ENCODE measurements around the gene TCF7L2.
A peak's percentile ranks its signal among the peaks of the same experiment; 100 is the strongest.
"Not testable (repeated sequence)": the region's sequence is repeated elsewhere in the genome, so short reads cannot be mapped to it uniquely, and the experiment has no call there.

TCF7L2 gene

GRCh38 chr10:113109482-113109881 is 159.4 kb downstream of the TCF7L2 start:
- H3K4me3 ChIP-seq (ENCODE audit: insufficient read depth in 1 of 2, low read depth in 1 of 2, low read length in 2 of 2); H3K27ac ChIP-seq (ENCODE audit: low read length, poor library complexity, severe bottlenecking); H2AK5ac ChIP-seq (ENCODE audit: low read length, severe bottlenecking); H3K9me3 ChIP-seq (ENCODE audit: control insufficient read depth, low read length); H3K14ac ChIP-seq (ENCODE audit: low read length in 2 of 2); H4K8ac ChIP-seq (ENCODE audit: low read length); H2BK120ac ChIP-seq (ENCODE audit: low read depth, low read length); H3K9ac ChIP-seq (ENCODE audit: low read length); DNase-seq; H2BK15ac ChIP-seq (ENCODE audit: low read depth, poor library complexity, severe bottlenecking); H2BK5ac ChIP-seq (ENCODE audit: low read depth, low read length, poor library complexity, severe bottlenecking); H3K23ac ChIP-seq (ENCODE audit: low read length in 2 of 2); H3K27me3 ChIP-seq (ENCODE audit: control insufficient read depth in 1 of 2, insufficient read depth in 1 of 2, low read length in 2 of 2); H3K18ac ChIP-seq (ENCODE audit: low read depth in 1 of 2, low read length in 2 of 2); H3K36me3 ChIP-seq (ENCODE audit: control insufficient read depth in 1 of 2, insufficient read depth in 2 of 2, low read depth in 1 of 2, low read length in 2 of 2); H3K4ac ChIP-seq (ENCODE audit: low read depth in 1 of 2, low read length in 2 of 2); H2BK12ac ChIP-seq (ENCODE audit: low read length in 2 of 2); H2AFZ ChIP-seq (ENCODE audit: low read depth, low read length); H4K91ac ChIP-seq (ENCODE audit: low read length); H3K4me2 ChIP-seq (ENCODE audit: low read length, poor library complexity, severe bottlenecking): not testable (repeated sequence)
- Histone ChIP-seq H3K79me1 (replicated peaks; ENCODE audit: low read length, poor library complexity, severe bottlenecking) (peaks cover 40% of the 10 kb centered on the region), H3K4me1 (ENCODE audit: control insufficient read depth, insufficient read depth, low read depth, low read length) (peaks cover 11% of the 10 kb centered on the region)
- WGBS = 97% methylated on average over 4 of the region's 4 CpGs

GRCh38 chr10:113111260-113111659 is 161.2 kb downstream of the TCF7L2 start:
- Histone ChIP-seq H4K91ac (ENCODE audit: low read length) (no peak overlapping the region), H3K27ac (ENCODE audit: low read length, poor library complexity, severe bottlenecking) (no peak overlapping the region), H2BK15ac (ENCODE audit: low read depth, poor library complexity, severe bottlenecking) (no peak overlapping the region), H4K8ac (ENCODE audit: low read length) (no peak overlapping the region), H3K27me3 (ENCODE audit: control insufficient read depth in 1 of 2, insufficient read depth in 1 of 2, low read length in 2 of 2) (no peaks in the 10 kb centered on the region), H3K23ac (ENCODE audit: low read length in 2 of 2) (no peak overlapping the region), H3K4me2 (ENCODE audit: low read length, poor library complexity, severe bottlenecking) (no peak overlapping the region), H2AK5ac (ENCODE audit: low read length, severe bottlenecking) (no peak overlapping the region), H2AFZ (ENCODE audit: low read depth, low read length) (no peak overlapping the region), H3K36me3 (ENCODE audit: control insufficient read depth in 1 of 2, insufficient read depth in 2 of 2, low read depth in 1 of 2, low read length in 2 of 2) (no peaks in the 10 kb centered on the region), H3K9ac (ENCODE audit: low read length) (no peak overlapping the region), H3K79me1 (replicated peaks; ENCODE audit: low read length, poor library complexity, severe bottlenecking) (peaks cover 27% of the 10 kb centered on the region), H3K9me3 (ENCODE audit: control insufficient read depth, low read length) (no peaks in the 10 kb centered on the region), H2BK12ac (ENCODE audit: low read length in 2 of 2) (no peak overlapping the region), H3K4ac (ENCODE audit: low read depth in 1 of 2, low read length in 2 of 2) (no peak overlapping the region), H3K18ac (ENCODE audit: low read depth in 1 of 2, low read length in 2 of 2) (no peak overlapping the region), H3K4me3 (ENCODE audit: insufficient read depth in 1 of 2, low read depth in 1 of 2, low read length in 2 of 2) (no peak overlapping the region), H3K4me1 (ENCODE audit: control insufficient read depth, insufficient read depth, low read depth, low read length) (peaks cover 13% of the 10 kb centered on the region), H2BK5ac (ENCODE audit: low read depth, low read length, poor library complexity, severe bottlenecking) (no peak overlapping the region), H2BK120ac (ENCODE audit: low read depth, low read length) (no peak overlapping the region), H3K14ac (ENCODE audit: low read length in 2 of 2) (no peak overlapping the region)
- no peak for DNase-seq
- 99% methylated on average over 3 of the region's 3 CpGs for WGBS

- H2BK12ac ChIP-seq (ENCODE audit: low read length in 2 of 2) = no peak overlapping the region
- H3K14ac ChIP-seq (ENCODE audit: low read length in 2 of 2) = peak overlapping the region in 1 of 2 experiments; percentile 30
- peaks cover 10% of the 10 kb centered on the region for H3K4me1 ChIP-seq (ENCODE audit: control insufficient read depth, insufficient read depth, low read depth, low read length)
- H3K18ac ChIP-seq (ENCODE audit: low read depth in 1 of 2, low read length in 2 of 2) = no peak overlapping the region
- peaks cover 27% of the 10 kb centered on the region for H3K79me1 ChIP-seq (replicated peaks; ENCODE audit: low read length, poor library complexity, severe bottlenecking)
- H3K23ac ChIP-seq (ENCODE audit: low read length in 2 of 2) = peak overlapping the region in 1 of 2 experiments; percentile 3
- H2BK15ac ChIP-seq (ENCODE audit: low read depth, poor library complexity, severe bottlenecking) = no peak overlapping the region
- no peaks in the 10 kb centered on the region for H3K9me3 ChIP-seq (ENCODE audit: control insufficient read depth, low read length)
- no peak overlapping the region for H2AFZ ChIP-seq (ENCODE audit: low read depth, low read length)
- no peak overlapping the region for H3K27ac ChIP-seq (ENCODE audit: low read length, poor library complexity, severe bottlenecking)
- H3K4me3 ChIP-seq (ENCODE audit: insufficient read depth in 1 of 2, low read depth in 1 of 2, low read length in 2 of 2) = no peak overlapping the region
- no peaks in the 10 kb centered on the region for H3K36me3 ChIP-seq (ENCODE audit: control insufficient read depth in 1 of 2, insufficient read depth in 2 of 2, low read depth in 1 of 2, low read length in 2 of 2)
- no peak overlapping the region for H4K91ac ChIP-seq (ENCODE audit: low read length)
- H2BK5ac ChIP-seq (ENCODE audit: low read depth, low read length, poor library complexity, severe bottlenecking) = no peak overlapping the region
- WGBS = 98% methylated on average over 10 of the region's 12 CpGs
- no peak overlapping the region for H4K8ac ChIP-seq (ENCODE audit: low read length)
- H3K9ac ChIP-seq (ENCODE audit: low read length) = no peak overlapping the region
- H3K4me2 ChIP-seq (ENCODE audit: low read length, poor library complexity, severe bottlenecking) = no peak overlapping the region
- peak; percentile 46 for DNase-seq
- no peak overlapping the region for H3K4ac ChIP-seq (ENCODE audit: low read depth in 1 of 2, low read length in 2 of 2)
- no peak overlapping the region for H2BK120ac ChIP-seq (ENCODE audit: low read depth, low read length)
- no peaks in the 10 kb centered on the region for H3K27me3 ChIP-seq (ENCODE audit: control insufficient read depth in 1 of 2, insufficient read depth in 1 of 2, low read length in 2 of 2)
- H2AK5ac ChIP-seq (ENCODE audit: low read length, severe bottlenecking) = no peak overlapping the region
These were observed 162.1 kb downstream of the TCF7L2 start for GRCh38 chr10:113111900-113112853.

GRCh38 chr10:113113241-113113640 is 163.2 kb downstream of the TCF7L2 start:
- no peak for DNase-seq
- H3K4me2 ChIP-seq (ENCODE audit: low read length, poor library complexity, severe bottlenecking) = no peak overlapping the region
- no peak overlapping the region for H2BK5ac ChIP-seq (ENCODE audit: low read depth, low read length, poor library complexity, severe bottlenecking)
- no peak overlapping the region for H2BK12ac ChIP-seq (ENCODE audit: low read length in 2 of 2)
- no peak overlapping the region for H2AFZ ChIP-seq (ENCODE audit: low read depth, low read length)
- H3K4me3 ChIP-seq (ENCODE audit: insufficient read depth in 1 of 2, low read depth in 1 of 2, low read length in 2 of 2) = no peak overlapping the region
- no peaks in the 10 kb centered on the region for H3K9me3 ChIP-seq (ENCODE audit: control insufficient read depth, low read length)
- no peak overlapping the region for H2AK5ac ChIP-seq (ENCODE audit: low read length, severe bottlenecking)
- H2BK120ac ChIP-seq (ENCODE audit: low read depth, low read length) = no peak overlapping the region
- WGBS = 98% methylated on average over 5 of the region's 5 CpGs
- no peak overlapping the region for H3K14ac ChIP-seq (ENCODE audit: low read length in 2 of 2)
- H4K8ac ChIP-seq (ENCODE audit: low read length) = no peak overlapping the region
- no peak overlapping the region for H3K4ac ChIP-seq (ENCODE audit: low read depth in 1 of 2, low read length in 2 of 2)
- H3K27me3 ChIP-seq (ENCODE audit: control insufficient read depth in 1 of 2, insufficient read depth in 1 of 2, low read length in 2 of 2) = no peaks in the 10 kb centered on the region
- no peak overlapping the region for H3K23ac ChIP-seq (ENCODE audit: low read length in 2 of 2)
- H2BK15ac ChIP-seq (ENCODE audit: low read depth, poor library complexity, severe bottlenecking) = no peak overlapping the region
- no peak overlapping the region for H3K9ac ChIP-seq (ENCODE audit: low read length)
- H3K36me3 ChIP-seq (ENCODE audit: control insufficient read depth in 1 of 2, insufficient read depth in 2 of 2, low read depth in 1 of 2, low read length in 2 of 2) = no peaks in the 10 kb centered on the region
- peaks cover 9% of the 10 kb centered on the region for H3K4me1 ChIP-seq (ENCODE audit: control insufficient read depth, insufficient read depth, low read depth, low read length)
- peaks cover 25% of the 10 kb centered on the region for H3K79me1 ChIP-seq (replicated peaks; ENCODE audit: low read length, poor library complexity, severe bottlenecking)
- no peak overlapping the region for H3K18ac ChIP-seq (ENCODE audit: low read depth in 1 of 2, low read length in 2 of 2)
- H3K27ac ChIP-seq (ENCODE audit: low read length, poor library complexity, severe bottlenecking) = no peak overlapping the region
- H4K91ac ChIP-seq (ENCODE audit: low read length) = no peak overlapping the region
